HG03159 (cell line): ENCODE data around the gene KCNK13.
A peak's percentile ranks its signal among the peaks of the same experiment; 100 is the strongest.
"Not testable (repeated sequence)": the region's sequence is repeated elsewhere in the genome, so short reads cannot be mapped to it uniquely, and the experiment has no call there.

ENCODE experiments used
- ATAC-seq: cut with Tn5 transposase; IDR thresholded peaks from one replicate; pipeline ENCODE4 v1.9.1; 2021; ENCODE audit warnings: mild to moderate bottlenecking, moderate library complexity; ENCODE audit not compliant: unreplicated experiment

The KCNK13 gene

DNA sequence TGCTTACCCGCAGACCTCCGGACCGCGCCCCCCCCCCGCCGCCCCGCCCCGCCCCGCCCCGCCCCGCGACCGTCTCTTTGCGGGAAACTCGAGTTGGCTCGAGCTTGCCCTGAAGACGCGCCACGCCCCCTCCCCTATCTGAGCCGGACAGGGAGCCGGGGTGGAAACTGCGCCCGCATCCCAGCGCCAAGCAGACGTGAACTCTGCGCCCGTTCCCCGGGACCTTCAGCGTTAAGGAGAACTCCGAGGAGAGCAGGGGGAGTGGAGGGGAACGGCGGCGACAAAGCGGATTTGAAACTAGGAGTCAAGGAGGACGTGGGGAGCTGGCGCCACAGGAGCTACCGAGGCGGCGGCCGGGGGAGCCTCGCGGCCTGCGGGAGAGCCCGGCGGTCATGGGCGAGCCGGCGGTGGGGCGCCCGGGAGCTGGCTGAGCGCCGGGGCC, at the start of gene KCNK13:
TSS of gene KCNK13 (plus strand) at position 310 of the 442 bp plus-strand sequence. CDS start 212 bp downstream, outside the sequence.
- no peak for ATAC-seq

DNA sequence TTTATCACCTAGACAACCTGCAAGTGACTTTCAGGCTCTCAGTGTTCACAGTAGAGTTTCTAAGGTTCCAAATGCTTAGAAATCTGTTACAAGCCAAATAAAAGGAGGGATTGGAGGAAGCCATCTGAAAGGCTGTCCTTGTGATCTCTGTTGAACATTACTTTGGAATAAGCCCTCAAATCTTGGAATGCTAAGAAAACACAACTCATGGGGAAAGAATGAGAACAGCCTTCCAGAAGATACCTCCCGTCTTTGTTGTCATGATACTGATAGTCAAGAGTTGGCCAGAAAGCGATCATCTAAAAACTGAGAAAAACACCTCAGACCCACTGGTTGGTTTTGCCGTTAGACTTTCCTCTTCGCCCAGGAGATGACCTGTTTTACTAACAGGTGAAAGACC, 44.4 kb upstream of the KCNK13 start:
- no peak for ATAC-seq

DNA sequence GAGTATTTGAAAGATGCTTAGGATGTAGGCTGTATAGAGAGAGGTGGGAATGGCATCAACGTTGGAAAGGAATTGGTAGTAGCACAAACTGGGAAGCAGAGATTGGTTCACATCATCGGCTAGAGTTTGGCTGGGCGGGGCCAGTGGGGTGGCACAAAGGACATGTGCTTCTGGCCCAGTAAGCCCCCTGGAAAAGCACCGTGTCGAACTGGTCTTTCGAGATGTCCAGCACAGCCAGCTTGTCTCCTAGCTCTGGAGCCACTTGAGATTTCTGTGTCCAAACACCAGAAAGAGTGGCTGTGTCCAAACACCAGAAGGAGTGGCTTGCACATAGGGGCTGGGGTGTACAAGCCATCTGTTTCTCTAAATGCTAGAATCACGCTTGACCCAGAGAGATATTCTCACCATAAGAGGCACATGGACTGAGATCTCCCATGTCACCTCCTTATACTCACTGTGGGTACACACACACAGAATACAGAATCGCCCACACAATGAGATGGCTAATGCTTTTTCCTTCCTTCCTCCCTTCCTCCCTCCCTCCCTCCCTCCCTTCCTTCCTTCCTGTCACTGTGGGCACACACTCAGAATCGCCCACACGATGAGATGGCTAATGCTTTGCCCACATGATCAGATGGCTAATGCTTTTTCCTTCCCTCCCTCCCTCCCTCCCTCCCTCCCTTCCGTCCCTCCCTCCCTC, 41.8 kb upstream of the KCNK13 start:
- ATAC-seq, result no peak

DNA sequence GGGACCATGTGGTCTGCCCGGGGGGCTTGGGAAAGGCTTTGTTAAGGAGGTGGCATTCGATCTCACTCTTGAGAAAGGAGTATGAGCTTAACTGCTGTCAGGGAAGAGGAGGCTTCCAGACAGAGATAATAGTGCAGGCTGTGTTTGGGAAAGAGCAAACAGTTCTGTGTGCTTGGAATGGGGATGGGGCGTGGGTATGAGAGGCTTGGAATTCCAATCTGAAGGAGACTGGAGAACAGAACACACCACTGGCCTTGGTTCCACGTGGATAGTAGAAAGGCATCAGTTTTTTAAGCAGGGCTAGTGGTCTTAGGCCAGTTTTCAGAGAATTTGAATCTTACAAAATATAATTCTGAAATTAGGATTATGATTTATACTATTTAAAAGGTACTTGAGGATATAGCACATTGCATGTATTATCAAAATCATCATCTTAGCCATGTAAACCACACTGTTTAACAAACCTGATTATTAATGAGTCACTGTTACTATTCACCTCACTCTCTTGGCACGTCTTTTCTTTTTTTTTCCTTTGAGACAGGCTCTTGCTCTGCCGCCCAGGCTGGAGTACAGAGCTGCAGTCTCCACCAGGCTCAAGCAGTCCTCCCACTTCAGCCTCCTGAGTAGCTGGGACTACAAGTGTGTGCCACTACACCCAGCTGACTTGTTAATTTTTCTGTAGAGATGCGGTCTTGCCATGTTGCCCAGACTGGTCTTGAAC, 38.5 kb upstream of the KCNK13 start:
- no peak for ATAC-seq

DNA sequence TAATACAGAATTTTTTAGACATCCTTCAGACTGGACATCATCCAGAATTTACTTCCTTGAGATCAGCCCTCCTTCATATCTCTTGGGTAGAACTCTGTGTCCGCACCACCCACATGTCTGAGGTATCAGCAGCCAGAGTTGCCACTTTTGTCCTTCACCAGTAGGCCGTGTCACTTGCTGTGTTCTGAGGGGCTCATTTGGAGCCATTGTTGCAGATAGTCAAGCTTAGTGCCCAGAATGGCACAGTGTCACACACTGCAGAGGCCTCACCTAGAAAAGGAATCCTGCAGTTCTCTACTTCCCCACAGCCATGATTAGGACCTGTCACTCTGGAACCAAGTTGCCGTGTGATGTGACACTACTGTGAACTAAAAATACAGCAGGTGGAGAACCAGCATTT, 36.9 kb upstream of the KCNK13 start:
- no peak for ATAC-seq

DNA sequence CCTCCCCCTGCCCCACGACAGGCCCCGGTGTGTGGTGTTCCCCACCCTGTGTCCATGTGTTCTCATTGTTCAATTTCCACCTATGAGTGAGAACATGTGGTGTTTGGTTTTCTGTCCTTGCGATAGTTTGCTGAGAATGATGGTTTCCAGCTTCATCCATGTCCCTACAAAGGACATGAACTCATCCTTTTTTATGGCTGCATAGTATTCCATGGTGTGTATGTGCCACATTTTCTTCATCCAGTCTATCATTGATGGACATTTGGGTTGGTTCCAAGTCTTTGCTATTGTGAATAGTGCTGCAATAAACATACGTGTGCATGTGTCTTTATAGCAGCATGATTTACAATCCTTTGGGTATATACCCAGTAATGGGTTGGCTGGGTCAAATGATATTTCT, 35.2 kb upstream of the KCNK13 start:
- not testable (repeated sequence) for ATAC-seq

DNA sequence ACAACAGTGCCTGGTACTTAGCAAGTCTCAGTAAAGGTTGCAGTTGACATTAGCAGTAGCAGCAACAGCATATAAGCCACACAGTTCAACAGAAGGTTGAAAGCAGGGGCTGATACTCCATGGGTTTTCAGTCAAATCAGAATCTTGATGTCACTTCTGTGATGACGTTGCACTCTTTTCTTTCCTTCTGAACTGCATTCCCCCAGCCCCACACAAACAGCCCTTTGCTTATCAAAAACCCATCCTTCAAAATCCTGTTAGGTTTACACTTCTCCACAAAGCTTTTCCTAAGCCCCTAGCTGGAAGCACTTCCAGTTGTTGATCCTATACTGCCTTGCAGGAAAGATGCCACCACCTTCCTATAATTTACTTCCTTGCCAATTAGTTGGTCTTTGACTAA, 34.0 kb upstream of the KCNK13 start:
- no peak for ATAC-seq

DNA sequence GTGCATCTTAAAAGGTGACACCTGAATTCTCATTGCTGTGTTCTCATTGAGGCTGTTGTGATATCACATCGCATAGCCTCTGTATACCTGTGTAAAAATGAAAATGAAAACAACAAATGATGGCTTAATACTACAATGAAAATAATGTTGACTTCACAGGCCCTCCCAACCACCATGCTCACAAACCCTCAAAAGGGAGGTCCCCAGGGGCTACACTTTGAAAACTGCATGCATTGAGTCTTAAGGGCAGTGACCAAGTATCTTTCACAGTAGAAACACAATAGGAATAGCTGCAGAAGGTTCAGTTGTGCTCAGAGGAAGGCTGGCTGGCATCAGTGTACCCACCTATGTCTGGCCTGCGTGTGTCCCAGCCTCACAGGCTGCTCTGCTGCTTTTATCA, 27.6 kb upstream of the KCNK13 start:
- ATAC-seq, result no peak

DNA sequence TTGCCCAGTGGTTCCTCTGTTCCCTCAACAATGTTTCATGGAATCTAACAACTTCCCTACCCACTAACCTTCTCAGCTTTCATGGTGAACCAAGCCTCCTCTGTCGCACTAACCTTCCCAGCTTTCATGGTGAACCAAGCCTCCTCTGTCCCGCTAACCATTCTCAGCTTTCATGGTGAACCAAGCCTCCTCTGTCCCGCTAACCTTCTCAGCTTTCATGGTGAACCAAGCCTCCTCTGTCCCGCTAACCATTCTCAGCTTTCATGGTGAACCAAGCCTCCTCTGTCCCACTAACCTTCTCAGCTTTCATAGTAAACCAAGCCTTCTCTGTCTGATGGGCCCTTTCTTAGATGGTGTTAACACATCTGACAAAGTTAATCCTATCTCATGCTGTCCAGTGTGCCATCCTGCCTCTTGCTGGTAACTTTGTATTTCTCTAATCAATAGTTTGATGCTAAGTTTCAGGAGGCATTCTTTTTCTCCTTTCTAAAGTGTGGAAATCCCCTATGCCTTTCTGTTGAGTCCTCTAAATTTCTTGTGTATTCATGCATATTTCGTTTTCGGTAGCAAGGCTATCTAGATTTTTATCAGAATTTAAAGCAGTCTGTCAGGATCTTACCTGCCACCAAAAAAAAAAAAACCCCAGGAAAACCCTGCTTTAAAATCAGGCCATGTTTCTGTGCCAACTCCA, 26.8 kb upstream of the KCNK13 start:
- ATAC-seq, result no peak

DNA sequence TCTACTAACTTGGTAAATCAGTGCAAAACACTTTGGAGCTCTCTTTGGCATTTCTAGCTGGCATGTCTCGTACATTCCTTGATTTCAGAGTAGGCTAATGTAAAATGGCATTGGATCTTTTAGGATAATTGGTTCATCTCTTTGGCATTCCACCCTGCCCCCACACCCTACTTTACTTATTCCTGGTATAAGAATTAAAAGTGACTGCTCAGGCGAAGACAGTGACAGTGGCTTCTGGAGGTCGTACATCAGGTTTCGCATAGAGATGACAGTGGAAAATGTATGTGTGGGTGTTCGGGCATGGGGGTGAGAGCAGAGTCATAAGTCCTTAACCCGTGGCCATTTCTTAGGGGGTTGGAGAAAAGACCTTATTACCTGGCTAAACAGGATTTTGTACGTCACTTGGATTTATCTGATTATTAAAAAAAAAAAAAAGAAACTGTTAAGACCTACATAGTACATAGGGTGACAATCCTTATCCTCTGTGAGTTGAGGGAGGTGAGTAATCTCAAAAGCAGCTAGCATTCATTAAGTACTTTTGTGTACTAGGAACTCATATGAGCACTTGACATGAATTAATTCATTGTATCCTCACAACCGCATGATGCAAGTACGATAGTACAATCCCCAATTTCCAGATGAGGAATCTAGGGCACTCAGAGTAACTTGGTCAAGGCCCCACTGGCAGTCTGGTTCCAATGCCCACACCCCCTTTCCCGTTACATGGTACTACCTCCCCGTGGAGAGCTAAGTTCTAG, 22.4 kb upstream of the KCNK13 start:
- ATAC-seq, result no peak

DNA sequence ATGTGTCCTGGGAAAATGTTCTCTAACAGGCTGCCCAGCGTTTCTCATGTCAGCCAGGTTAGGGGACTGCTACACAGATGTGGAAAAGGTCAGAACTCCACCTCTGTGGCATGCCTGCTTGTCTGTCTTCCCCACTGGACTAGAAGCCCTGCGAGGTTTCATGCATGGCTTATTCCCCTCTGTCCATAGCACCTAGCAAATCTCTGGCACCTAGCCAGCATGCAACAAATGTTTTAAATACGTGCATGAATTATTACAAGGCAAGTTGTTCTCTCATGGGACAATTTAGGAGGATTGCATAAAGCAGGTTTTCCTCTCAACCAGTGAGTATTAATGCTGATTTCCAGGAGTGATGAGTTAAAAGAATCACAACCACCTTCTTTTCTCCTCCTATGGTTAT, 21.4 kb upstream of the KCNK13 start:
- no peak for ATAC-seq

DNA sequence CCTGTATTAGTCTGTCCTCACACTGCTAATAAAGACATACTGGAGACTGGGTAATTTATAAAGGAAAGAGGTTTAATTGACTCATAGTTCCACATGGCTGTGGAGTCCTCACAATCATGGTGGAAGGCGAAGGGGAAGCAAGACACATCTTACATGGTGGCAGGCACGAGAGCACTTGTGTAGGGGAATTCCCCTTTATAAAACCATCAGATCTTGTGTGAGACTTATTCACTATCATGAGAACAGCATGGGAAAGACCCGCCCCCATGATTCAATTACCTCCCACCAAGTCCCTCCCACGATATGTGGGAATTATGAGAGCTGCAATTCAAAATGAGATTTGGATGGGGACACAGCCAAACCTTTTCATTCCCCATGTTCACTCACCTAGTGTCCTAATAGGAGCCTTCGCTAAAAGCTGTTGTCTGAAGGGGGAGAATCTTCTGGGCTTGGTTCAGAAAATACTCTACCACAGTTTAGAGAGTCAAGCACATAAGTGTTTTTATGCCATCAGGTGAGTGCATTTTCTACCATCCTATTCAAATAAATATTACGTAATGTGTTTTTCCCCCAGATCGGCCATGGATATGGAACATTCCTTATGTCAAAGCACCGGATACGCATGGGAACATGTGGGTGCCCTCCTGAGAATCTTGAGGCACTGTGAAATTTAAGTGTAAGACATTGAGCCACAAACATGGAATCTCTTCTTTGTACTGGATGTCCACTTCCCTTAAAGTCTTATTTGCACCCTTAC, 19.1 kb upstream of the KCNK13 start:
- ATAC-seq, result no peak

DNA sequence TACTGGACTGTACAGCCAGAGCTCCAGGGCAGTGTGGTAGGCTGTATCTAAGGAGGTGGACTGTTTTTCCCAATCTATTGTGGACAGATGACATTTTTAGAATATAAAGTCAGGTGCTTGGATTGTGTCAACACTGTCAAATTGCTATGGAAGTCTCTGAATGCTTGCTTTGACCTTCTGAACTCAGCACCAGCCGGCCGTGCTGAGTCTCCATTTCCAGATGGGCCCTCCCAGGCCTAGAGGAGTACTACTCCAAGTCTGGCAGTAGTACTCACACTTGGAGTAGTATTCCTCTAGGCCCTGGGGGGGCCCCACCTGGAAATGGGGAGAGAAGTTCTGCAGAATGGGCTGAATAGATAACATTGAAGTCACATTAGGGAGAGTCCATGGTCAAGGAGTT, 16.2 kb upstream of the KCNK13 start:
- ATAC-seq, result no peak

DNA sequence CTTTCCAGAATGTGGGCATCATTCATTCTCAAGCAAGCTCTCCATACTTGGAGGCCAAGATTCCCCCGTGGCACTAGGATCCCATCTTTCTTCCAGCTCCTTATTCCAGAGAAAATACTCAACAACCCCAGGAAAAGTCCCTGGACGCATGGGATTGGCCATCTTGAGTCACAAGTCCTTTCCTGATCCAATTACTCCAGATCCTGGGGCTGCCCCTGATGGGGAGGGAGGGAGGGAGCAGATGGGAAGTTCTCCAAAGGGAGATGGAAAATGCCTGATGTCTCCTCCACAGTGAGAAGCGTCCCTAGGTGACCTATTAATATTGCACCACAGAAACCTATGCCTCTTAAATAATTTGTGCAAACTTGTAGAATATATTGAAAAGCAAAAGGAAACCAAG, 12.4 kb upstream of the KCNK13 start:
- ATAC-seq, result no peak

DNA sequence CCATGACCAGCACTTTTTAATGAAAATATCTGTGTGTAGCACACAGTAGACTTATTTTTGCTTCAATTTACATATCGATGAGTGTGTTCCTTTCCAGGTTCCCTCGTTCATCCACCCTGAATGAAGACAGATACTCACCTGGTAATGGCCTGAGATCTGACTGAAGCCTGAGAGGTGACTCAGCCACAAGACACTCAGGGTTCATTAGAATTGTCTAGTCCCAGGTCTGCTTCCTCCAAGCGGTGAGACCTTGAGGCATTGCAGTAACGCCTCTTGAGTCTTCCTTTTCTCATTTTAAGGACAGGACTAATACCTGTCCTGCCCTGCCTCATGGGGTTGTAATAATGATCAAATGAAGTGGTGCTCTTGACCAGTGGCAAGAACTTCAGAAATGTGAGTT, 11.5 kb upstream of the KCNK13 start:
- no peak for ATAC-seq

DNA sequence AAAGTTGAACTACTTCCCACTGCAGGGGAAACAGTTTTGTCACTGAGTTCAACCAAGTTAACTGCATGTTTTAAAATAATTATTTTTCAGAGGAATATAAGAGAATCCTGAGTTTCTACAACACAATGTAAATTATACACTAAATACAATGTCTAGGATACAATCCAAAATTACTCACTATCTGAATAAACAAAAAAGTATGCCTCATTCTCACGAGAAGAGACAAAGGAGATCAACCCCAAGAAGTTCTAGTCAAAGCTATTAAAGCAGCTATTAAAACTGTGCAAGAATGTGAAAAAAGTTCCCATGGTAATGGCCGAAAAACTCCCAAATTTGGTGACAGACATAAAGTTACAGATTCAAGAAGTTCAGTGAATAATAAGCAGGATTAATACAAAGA, 8.8 kb upstream of the KCNK13 start:
- ATAC-seq, result no peak

DNA sequence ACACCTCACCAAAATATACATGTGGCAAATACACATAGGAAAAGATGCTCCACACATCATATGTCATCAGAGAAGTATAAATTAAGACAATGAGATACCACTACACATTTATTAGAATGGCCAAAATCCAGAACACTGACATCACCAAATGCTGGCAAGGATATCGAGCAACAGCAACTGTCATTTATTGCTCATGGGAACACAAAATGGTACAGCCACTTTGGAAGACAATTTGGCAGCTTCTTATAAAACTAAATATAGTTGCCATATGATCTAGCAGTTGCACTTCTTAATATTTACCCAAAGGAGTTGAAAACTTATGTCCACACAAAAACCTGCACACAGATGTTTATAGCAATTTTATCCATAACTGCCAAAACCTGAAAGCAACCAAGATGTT, 7.0 kb upstream of the KCNK13 start:
- no peak for ATAC-seq

DNA sequence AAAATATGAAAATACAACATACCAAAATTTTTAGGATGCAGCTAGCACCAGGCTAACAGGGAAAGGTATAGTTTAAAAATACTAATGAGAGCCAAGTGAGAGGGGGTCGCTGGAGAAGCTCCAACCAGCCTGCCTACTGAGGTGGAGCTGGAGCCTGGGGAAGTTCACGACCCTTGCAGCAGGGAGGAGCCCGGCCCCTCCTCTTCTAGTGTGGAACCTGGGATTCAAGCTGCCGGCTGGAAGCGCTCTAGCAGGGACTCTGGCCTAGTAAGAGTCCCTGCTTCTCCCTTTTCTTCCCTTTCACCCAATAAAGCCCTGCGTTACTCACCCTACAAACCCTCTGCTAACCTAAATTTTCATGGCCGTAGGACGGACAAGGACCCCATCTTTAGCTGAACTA, 5.0 kb upstream of the KCNK13 start:
- no peak for ATAC-seq

DNA sequence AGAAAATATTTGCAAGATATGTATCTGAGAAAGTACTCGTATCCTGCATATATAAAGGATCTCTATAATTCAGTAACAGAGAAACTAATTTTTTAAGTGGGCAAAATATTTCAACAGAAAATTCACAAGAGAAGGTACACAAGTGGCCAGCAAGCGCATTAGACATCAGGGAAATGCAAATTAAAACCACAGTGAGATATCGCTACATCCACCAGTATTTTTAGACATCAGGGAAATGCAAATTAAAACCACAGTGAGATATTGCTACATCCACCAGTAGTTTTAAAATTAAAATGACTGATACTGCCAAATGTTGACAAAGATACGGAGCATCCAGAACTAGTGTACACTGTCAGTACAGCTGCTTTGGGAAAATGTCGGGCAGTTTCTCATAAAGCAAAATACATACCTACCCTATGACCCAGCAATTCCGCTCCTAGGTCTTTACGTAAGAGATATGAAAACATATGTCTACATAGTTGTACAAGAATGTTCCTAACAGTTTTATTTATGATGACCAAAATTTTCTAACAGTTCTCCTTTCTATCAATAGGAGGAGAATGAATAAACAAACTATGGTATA, 2.8 kb upstream of the KCNK13 start:
- no peak for ATAC-seq

DNA sequence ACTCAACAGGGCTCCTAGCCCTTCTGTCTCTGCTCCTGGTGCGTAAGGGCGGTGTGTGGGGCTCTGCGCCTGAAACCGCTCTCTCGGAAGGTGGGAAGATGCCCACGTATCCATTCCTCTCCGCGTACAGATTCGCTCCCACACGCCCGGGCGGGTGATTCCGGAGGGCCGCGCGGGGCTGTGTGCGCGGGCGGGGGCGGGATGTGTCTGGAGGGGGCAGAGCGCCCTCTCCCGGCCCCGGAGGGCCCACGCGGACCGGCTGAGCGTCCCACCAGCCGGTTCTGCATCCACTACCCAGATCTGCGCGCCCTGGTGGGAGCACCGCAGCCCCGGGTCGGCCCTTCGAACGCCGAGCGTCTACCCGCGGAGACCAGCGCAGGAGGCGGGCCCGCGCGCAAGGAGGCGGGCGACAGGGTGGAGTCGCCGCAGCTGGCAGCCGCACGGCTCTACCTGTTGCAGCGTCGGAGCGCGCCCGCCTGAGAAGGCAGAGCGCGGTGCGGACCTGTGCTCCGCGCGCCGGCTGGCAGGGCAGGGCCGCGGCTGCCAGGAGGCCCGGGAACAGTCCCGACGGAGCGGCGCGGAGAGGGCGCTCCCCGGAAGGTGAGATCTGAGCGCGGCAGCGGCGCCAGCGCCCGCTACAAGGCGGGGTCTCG, 1.4 kb upstream of the KCNK13 start:
- peak; percentile 68 for ATAC-seq
